HG03135 (cell line): Measurements from ENCODE around the gene UBL3.
A peak's percentile ranks its signal among the peaks of the same experiment; 100 is the strongest.

ENCODE experiments used
- ATAC-seq: cut with Tn5 transposase; IDR thresholded peaks from one replicate; pipeline ENCODE4 v1.9.1; 2021; ENCODE audit warnings: mild to moderate bottlenecking, moderate library complexity; ENCODE audit not compliant: unreplicated experiment

The UBL3 gene

DNA sequence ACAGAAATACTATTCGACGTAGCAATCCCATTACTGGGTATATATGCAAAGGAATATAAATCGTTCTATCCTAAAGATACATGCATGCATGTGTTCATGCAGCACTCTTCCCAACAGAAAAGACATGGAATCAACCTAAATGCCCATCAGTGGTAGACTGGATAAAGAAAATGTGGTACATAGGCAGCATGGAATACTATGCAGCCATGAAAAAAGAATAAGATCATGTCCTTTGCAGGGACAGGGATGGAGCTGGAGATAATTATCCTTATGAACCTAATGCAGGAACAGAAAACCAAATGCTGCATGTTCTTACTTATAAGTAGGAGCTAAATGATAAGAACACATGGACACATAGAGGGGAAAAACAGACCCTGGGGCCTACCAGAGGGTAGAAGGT, 89.3 kb downstream of the UBL3 start:
- ATAC-seq: no peak

DNA sequence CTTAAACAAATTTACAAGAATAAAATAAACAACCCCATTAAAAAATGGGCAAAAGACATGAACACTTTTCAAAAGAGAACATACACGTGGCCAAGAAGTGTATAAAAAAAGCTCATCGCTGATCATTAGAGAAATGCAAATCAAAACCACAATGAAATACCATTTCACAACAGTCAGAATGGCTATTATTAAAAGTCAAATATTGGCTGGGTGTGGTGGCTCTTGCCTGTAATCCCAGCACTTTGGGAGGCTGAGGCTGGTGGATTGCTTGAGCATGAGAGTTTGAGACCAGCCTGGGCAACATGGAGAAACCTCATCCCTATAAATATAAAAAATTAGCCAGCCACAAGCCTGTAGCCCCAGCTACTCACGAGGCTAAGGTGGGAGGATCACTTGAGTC, 89.9 kb downstream of the UBL3 start:
- no peak for ATAC-seq

DNA sequence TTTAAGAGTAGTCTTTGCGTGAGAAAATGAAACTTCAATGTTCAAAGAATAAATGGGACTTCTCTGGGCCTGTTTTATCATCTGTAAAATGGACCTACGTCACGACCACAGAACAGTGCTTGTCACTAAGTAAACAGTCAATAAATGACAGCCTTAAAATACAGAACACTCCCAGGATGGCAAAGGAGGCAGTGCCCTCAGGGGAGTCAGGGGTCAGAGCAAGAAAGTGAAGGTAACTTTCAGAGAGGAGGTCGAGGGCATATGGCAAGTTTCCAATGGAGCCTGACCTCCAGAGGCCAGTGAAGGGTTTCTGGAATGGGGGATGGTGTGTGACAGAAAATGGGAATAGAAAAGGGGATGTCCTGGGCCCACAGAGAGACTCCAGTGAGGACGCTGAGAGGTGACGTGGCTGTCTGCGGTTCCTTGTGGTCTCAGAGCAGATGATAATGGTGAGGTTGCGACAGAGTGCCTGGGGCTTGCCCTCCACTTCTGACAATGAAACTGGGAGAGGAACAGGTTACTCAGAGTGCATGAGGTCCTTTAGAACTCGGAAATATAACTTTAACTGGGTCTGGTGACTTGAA, 91.8 kb downstream of the UBL3 start:
- ATAC-seq: peak; percentile 83

DNA sequence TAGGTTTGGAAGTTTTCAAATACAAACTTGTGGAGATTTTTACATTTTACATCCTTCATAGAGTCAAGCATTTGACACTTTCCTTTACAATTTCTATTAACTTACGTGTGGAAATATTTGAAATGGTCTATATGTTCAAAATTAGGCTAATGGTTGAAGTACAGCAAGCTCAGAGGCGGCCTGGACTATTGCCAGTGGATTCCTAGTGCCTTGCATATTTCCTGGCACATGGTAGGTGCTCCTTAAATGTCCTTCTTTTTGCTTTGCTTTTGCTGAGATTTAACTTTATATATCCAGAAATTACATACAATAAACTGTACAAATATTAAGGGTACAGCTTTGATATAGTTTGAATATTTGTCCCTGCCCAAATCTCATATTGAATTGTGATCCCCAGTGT, 93.9 kb downstream of the UBL3 start:
- ATAC-seq: no peak

DNA sequence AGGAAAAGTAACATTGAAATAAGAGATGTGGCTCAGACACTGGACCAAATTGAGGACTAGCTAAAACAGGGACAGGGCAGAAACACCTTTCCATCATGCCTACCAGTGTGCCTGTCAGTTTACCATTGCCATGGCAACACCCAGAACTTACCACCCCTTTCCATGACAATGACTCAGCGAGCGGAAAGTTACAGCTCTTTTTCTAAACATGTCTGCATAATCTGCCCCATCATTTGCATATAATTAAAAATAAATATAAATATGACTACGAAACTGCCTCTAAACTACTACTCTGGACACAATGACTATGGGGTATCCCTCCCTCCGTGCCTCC, 96.0 kb downstream of the UBL3 start:
- ATAC-seq: no peak

DNA sequence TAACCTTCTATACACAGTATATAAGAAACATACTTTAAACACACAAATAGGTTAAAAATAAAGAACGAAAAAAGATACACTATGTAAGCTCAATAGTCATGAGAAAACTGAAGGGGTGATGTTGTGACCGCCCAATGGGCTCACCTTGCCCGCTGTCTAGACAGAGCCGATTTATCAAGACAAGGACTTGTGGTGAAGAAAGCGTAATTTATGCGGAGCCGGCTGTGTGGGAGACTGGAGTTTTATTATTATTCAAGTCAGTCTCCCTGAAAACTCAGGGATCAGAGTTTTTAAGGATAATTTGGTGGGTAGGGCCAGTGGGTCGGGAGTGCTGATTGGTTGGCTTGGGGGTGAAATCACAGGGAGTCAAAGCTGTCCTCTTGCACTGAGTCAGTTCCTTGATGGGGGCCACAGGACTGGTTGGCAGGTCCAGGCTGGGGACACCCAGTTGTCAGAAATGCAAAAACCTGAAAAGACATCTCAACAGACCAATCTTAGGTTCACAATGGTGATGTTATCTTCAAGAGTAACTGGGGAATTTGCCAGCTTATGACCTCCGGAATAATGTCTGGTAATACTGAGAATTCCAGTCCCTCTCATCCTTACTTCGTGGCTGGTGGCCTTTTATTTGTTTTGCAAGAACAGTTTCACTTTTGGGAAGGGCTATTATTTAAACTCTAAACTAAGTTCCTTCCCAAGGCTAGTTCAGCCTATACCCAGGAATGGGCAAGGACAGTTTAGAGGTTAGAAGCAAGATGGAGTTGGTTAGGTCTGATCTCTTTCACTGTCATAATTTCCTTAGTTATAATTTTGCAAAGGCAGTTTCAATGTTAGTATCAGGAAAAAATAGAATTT, 96.6 kb downstream of the UBL3 start:
- ATAC-seq: no peak

DNA sequence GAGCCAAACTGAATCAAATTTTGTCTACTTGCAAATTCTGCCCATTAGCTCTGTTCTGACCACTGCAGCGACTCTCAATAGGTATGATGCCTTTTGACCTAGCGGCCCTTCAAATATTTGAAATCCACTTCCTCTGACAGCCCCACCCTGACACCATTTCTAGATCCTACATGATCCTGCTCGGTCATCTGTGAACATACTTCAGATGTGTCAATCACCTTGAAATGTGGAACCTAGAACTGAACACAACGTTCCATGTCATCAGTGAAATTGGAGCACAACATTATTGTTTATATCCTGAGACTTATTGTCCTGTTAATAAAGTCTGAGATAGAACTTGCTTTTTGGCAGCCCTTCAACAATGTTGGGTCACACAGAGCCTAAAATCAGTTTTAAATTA, 98.2 kb downstream of the UBL3 start:
- ATAC-seq: no peak

DNA sequence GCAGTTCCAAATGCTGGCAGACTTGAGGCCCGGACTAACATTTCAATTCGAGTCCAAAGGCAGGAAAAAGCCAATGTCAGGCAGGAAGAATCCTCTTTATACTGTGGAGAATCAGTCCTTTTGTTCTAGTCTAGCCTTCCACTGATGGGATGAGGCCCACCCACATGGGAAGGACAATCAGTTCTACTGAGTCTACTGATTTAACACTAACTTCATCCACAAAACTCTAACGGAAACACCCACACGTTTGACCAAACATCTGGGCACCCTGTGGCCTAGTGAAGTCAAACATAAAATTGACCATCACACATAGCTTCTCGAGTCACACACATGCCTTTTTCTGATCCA, 100.3 kb downstream of the UBL3 start:
- no peak for ATAC-seq

DNA sequence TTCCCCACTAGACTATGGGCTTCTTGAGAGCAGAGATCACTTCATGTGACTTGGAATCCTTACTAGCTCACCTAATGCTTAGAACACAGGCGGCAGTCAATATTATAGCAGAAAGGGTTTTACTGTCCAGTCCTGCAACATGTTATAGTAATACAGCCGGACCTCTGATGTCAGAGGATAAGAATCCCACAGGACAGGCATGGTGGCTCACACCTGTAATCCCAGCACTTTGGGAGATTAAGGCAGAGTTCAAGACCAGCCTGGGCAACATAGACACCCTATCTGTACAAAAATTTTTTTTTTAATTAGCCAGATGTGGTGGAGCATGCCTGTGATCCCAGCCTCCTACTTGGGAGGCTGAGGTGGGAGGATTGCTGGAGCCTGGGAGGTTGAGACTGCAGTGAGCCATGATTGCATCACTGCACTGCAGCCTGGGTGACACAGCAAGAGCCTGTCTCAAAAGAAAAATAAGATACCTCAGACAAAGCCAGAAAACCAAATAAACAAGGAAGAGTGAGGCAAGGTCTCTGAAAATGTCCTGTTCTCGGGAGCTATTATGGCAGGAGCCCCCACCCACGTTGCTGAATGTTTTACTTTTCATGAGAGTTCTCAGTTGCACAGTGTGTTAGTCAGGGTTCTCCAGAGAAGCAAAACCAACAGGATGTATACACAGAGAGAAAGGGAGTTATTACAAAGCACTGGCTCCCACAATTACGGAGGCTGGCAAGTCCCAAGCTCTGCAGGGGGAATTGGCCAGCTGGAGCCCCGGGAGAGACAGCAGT, 100.8 kb downstream of the UBL3 start:
- ATAC-seq: no peak

DNA sequence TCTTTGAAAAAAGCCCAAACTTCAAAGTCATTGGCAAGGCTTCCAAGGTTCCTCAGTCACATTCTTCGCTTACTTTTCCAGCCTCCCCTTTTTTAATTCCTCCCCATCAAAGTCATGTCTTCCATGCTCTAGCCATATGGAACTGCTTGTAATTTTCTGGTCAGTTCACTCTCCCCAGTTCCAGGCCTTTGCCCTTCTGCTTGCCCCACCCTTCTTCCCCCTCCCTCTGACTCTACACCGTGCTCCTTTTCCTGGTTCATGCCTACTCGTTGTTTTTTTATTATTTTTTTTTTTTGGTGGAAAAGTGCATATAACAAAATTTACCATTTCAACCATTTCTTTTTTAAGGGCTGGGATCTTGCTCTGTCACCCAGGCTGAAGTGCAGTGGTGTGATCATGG, 102.3 kb downstream of the UBL3 start:
- ATAC-seq: no peak

DNA sequence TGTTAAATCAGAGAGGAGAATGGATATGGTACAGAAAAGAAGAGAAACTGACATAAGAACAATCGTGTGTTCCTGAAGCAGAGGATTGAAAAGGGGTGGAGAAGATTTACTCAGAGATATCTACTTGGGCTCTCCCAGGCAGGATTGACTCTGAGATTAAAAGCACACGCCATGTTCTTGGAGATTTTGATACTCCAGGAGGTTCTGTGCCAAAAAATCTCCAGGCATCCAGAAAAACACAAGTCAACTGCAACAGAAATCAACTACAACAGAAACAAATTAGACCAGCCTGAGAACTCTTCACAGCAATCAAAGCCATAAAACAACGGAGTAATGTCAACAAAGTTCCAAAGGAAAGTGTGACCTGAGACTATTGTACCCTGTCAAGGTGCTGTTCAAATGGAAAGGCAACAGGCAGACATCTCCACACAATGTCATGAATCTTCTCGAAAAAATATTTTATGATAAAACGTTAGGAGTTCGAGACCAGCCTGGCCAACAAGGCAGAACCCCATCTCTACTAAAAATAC, 104.2 kb downstream of the UBL3 start:
- no peak for ATAC-seq

DNA sequence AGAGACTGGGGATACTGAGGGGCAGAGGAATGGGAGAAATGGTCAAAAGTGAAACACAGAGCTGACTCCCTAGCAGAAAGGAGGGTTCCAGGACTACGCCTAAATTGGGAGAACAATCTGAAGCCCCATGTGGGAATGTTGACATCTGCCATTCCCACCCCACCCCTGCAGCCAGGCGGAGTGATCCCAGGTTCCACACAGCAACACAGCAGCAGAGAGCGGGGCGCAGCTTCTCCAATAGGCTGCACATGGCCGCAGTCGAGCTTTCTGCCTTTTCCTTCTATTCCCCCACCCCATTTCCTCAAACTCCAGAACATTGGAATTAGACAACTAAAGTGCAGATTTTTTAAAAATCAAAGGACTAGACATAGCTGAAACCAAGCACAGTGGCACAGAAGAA, 104.7 kb downstream of the UBL3 start:
- no peak for ATAC-seq

DNA sequence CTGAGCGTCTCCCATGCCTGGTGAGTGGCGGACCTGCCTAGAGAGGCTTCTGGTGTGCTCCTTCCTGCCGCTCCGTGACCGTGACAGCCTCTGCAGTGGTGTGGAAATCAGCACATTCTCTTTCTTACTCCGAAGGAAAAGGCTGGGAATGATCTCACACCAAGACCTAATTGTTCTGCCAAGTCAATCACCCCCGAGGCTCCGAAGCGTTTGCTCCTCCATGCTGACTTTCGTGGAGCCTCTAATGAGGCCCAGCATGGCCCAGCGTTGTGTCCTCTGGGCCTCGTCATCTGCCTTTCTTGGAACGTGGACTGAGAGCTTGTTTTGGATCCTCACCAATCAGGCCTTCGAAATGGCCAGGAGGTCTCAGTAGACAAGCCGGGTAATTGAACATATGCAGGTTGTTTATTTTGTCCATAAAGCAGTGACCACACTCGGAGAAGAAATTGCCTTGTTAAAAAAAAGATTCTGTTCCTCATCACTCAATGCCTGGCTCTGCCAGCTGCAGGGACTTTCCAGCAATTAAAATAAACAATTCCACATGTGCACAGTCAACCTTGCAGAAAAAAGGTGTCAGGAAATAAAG, 107.1 kb downstream of the UBL3 start:
- ATAC-seq: no peak

DNA sequence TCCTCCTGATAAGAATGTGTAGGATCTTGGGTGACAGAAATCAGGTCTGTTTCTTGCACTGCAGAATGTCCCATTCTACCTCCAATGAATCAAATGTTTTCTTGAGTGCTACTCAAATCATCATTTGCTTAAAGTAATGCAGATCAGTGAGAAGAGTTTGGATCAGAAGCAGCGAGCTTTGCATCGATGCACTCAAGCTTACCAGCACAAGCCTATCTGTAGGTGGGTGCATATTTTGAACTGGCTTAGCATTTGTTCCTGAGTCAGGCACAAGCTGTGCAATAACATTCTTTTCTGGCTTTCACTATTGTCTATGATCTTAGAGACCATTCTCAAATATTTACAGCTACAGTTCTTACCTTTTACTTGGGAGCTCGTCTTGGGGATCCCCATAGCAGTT, 109.5 kb downstream of the UBL3 start:
- ATAC-seq: no peak

DNA sequence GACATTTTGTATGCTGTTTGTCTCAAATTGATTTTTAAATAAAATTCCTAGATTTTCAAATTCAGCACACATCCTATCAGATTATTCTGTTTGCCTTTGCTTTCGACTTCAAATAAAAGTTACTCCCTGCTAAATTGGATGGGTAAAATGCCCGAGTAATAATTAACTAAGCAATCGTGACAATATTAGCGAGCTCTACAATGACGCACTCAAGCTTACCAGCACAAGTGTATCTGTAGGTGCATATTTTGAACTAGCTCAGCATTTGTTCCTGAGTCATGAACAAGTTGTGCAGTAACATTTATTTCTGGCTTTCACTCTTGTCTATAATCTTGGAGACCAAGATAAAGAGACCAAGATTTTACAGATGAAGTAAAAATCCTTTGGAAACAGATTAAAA, 113.4 kb downstream of the UBL3 start:
- ATAC-seq: no peak

DNA sequence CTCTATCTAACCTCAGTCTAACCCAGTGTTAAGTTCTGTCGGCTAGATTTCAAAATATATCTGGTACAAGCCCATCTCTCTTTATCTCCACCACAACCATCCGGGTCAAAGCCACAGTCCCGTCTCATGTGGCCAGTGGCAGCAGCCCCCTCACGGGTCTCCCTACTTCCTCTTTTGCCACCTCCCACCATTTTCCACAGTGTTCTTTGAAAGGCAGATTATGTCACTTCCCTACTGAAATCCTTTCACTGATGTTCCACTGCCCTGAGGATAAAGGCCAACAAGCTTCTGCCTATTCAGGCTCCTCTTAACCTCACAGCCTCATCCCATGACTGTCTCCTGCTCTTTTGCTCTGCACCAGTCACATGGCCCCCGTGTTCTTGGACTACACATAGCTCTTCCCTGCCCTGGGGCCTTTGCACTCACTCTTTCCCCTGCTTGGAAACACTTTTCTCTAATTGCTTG, 117.2 kb downstream of the UBL3 start:
- no peak for ATAC-seq

DNA sequence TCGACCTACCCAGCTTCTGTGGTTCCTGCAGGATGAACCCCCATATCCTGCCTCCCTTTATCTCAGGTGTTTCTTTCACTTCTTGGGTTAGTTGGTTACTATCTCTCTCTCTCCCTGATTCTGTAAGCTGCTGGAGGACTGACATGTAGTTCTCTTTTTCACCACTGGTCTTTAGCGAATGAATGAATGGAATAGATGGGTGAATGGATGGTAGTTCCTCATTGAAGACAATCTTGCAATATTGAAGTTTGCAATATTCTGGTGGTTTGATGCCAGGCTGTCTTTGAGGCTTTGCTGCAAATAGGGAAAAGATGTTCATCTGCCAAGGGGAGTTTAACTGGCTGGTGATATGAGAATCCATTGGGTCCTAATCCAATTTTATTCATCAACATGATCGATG, 120.2 kb downstream of the UBL3 start:
- ATAC-seq: no peak

DNA sequence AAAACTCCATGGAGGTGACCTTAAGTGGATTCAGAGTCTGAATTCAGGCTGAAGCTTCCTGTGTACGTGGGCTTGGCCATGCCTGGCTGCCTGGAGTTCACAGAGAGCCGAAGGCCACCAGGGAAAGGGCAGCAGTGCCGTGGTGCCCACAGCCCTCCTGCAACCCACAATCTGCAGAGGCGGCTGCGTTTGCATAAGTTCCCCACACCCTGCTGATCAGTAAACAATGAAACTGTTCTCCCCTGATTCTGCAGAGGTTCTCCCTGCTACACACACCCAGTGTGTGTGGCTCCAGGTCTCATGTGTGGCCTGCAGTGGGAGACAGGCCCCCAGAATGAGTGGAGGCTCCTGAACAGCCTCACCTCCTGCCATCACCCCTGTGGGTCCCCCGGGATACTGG, 128.0 kb downstream of the UBL3 start:
- ATAC-seq: no peak

DNA sequence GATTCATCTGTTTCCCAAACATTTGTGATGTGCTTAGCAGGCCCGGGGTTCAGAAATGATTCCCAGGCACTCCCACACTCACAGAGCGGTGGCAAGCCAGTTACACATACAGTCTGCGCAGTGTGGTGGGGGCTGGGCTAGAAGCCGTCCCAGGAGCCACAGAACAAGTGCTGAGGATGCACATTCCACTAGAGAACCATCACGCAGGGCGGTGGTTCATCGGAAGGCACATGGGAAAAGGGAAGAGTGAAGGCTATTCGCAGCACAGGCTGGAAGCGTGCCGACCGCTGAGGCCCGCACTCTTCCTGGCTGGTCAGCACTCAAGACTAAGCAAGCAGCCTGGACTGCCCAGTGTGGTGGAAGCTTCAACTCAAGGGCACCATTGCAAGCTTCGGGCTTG, 128.7 kb downstream of the UBL3 start:
- ATAC-seq: no peak

DNA sequence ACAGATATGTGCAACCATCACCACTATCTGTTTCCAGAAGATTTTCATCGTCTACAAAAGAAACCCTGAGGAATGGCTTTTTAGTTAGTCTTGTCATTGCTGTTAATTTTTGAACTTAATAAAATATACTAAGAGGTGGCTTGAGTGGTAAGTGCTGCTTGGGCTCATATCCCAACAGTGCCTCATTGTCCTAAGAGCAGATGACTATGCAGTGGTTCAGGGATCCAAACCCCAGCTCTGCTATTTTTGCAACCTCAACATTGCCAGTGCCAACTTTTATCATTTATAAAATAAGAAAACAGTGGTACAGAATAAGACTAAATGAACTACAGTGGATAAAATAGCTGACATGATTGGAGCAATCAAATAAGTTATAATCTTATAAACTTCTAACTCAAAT, 131.7 kb downstream of the UBL3 start:
- no peak for ATAC-seq

DNA sequence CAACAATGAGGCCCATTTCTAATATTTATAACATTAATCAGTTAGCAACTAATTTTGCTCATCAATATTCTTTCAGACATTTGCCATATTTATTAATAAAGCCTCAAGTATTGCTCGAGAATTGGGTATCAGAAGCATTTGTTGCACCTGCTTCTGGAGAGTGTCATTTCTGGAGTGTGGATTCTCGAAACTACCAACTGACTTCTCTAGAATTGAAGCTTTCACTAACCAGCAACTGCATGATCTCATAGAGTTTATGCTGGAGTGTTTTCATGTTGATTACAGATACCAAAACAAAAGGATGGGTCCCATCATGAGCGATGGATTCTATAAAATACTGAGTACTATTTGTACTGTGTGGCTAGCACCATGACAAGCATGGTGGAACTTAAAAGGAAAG, 133.9 kb downstream of the UBL3 start:
- ATAC-seq: no peak
